ENCODE data around the gene ERG.

GRCh38 chr21:38402291-38402690 lies 96.0 kb downstream of the ERG start:
- TF ChIP-seq CTCF (conservative IDR thresholded peaks at IDR 0.05; ENCODE audit: low read depth, low read length), result no peak
- TF ChIP-seq EZH2 (IDR thresholded peaks at IDR 0.05; ENCODE audit: low read length, unreplicated experiment), result no peak
- TF ChIP-seq EZH2phosphoT487 (IDR thresholded peaks at IDR 0.05; ENCODE audit: borderline replicate concordance, low read length), result no peak
